ENCODE data around the gene INTS2.
"Not testable (repeated sequence)": the region's sequence is repeated elsewhere in the genome, so short reads cannot be mapped to it uniquely, and the experiment has no call there.

INTS2 gene

GRCh38 chr17:61852857-61853256 lies 74.9 kb downstream of the INTS2 start:
- no peak for DNase-seq

- no peak for DNase-seq
These were observed 78.1 kb downstream of the INTS2 start for GRCh38 chr17:61849674-61850073.

- DNase-seq = no peak
These were observed 78.9 kb downstream of the INTS2 start for GRCh38 chr17:61848896-61849295.

- DNase-seq = no peak
These were observed 79.5 kb downstream of the INTS2 start for GRCh38 chr17:61848247-61848646.

GRCh38 chr17:61847659-61848058 lies 80.1 kb downstream of the INTS2 start:
- no peak for DNase-seq

- DNase-seq = no peak
These were observed 80.9 kb downstream of the INTS2 start for GRCh38 chr17:61846761-61847375.

- no peak for DNase-seq
These were observed 81.7 kb downstream of the INTS2 start for GRCh38 chr17:61846088-61846487.

- no peak for DNase-seq
These were observed 84.3 kb downstream of the INTS2 start for GRCh38 chr17:61843435-61843834.

GRCh38 chr17:61842899-61843298 lies 84.9 kb downstream of the INTS2 start:
- DNase-seq = no peak

- no peak for DNase-seq
These were observed 88.4 kb downstream of the INTS2 start for GRCh38 chr17:61839300-61839786.

- peak in 5 of 58 donors; percentile 1 to 28 (median 3) for DNase-seq
These were observed 90.4 kb downstream of the INTS2 start for GRCh38 chr17:61837175-61838051.

GRCh38 chr17:61836266-61837174 lies 91.3 kb downstream of the INTS2 start:
- DNase-seq = no peak

GRCh38 chr17:61835606-61836005 lies 92.2 kb downstream of the INTS2 start:
- no peak for DNase-seq

- DNase-seq = no peak
These were observed 93.2 kb downstream of the INTS2 start for GRCh38 chr17:61834610-61835009.

GRCh38 chr17:61833536-61834193 lies 94.1 kb downstream of the INTS2 start:
- DNase-seq = no peak

- no peak for DNase-seq
These were observed 95.3 kb downstream of the INTS2 start for GRCh38 chr17:61832463-61832862.

GRCh38 chr17:61831099-61831498 lies 96.7 kb downstream of the INTS2 start:
- no peak for DNase-seq

- DNase-seq = no peak
These were observed 99.1 kb downstream of the INTS2 start for GRCh38 chr17:61828694-61829093.

GRCh38 chr17:61827649-61828395 lies 100.0 kb downstream of the INTS2 start:
- DNase-seq = no peak

GRCh38 chr17:61826866-61827265 lies 100.9 kb downstream of the INTS2 start:
- not testable (repeated sequence) for DNase-seq

Data from anterior cingulate cortex (tissue), 58 donors.